K562 (cell line): Measurements from ENCODE around the gene FRAT1. TPM values are rescaled to one million over a fixed set of nuclear protein-coding genes. Genes with fewer than 3 reads are reported as not detected.

Source experiments
- KLF13 ChIP-seq: fragments of 450-650 bp; IDR thresholded peaks from 2 replicates; pipeline ENCODE4 v1.6.1; 2016; ENCODE audit warnings: missing genetic modification characterization, low read depth, mild to moderate bottlenecking, missing compliant biosample characterization, moderate library complexity, borderline replicate concordance
- MTA3 ChIP-seq: fragments of 450-650 bp; formaldehyde crosslinking; IDR thresholded peaks from 2 replicates; pipeline ENCODE4 v1.6.1; 2017; ENCODE audit warnings: mild to moderate bottlenecking, borderline replicate concordance
- MYBL2 ChIP-seq, 2 experiments: fragments of 450-650 bp in 1 of 2; sonication (generic) in 1 of 2; formaldehyde crosslinking in 1 of 2; IDR thresholded peaks; 2 replicates each; pipeline versions ENCODE4 v1.6.1 to v1.8.1; 2017 to 2022; ENCODE audit warnings: borderline replicate concordance in 1 of 2, inconsistent platforms in 1 of 2, low read depth in 1 of 2, mild to moderate bottlenecking in 1 of 2, missing genetic modification reagents in 1 of 2, moderate library complexity in 1 of 2
- SMARCC2 ChIP-seq: fragments of 450-650 bp; IDR thresholded peaks from 2 replicates; pipeline ENCODE4 v1.6.1; 2017; ENCODE audit warnings: antibody characterized with exemption, moderate library complexity, mild to moderate bottlenecking, low read depth
- STAT5A ChIP-seq: IDR thresholded peaks from 2 replicates; pipeline ENCODE4 v1.6.1; 2012; ENCODE audit warnings: low read length, inconsistent platforms, borderline replicate concordance
- ZNF316 ChIP-seq: fragments of 450-650 bp; IDR thresholded peaks from 2 replicates; pipeline ENCODE4 v1.6.1; 2016
- polyA plus RNA-seq, 8 experiments: library from polyadenylated mRNA; depleted of rRNA in 4 of 8; stranded (reverse) in 5 of 8; unstranded in 3 of 8; fragments of >200 nt; fragmentation: Nextera tagmentation in 2 of 8; fragmentation: Illumina TruSeq in 1 of 8; extraction: Ambion mirVana in 2 of 8; extraction: Trizol in 1 of 8; gene quantifications; 2 replicates each; pipeline versions ENCODE4 v1.2.1 to v1.2.3, GENCODE V29; 2011 to 2014; ENCODE audit warnings: inconsistent platforms in 1 of 8, missing spikeins in 1 of 8
- total RNA-seq, 7 experiments: library from RNA; depleted of rRNA in 6 of 7; stranded (reverse); fragments of >200 nt in 6 of 7; fragmentation: Illumina TruSeq in 2 of 7; extraction: Trizol in 2 of 7; gene quantifications; 2 replicates each; pipeline versions ENCODE4 v1.2.1 to v1.2.3, GENCODE V29; 2011 to 2021; ENCODE audit warnings: low replicate concordance in 1 of 7
- TF ChIP-seq, protein P1 (sequence below): fragments of 200-600 bp; sonication (generic); IDR thresholded peaks from one replicate; pipeline ENCODE4 v1.6.1; 2012; ENCODE audit warnings: mild to moderate bottlenecking, low read depth, low read length, inconsistent platforms
- TF ChIP-seq, protein P2 (sequence below): fragments of 450-650 bp; IDR thresholded peaks from 2 replicates; pipeline ENCODE4 v1.6.1; 2016; ENCODE audit warnings: antibody characterized with exemption
- TF ChIP-seq, protein P3 (sequence below), 2 experiments: IDR thresholded peaks; 2 replicates each; pipeline ENCODE4 v1.6.1; 2012; ENCODE audit warnings: improper control_type of control experiment in 2 of 2, low read depth in 2 of 2, low read length in 2 of 2, borderline replicate concordance in 1 of 2

Gene FRAT1
- total and polyA plus RNA-seq, 9 of the 15 experiments (the other 6 are each of a cell fraction or from before 2014, with no cell fraction given) = 0.11 to 4.6 (median 1.4) TPM

DNA sequence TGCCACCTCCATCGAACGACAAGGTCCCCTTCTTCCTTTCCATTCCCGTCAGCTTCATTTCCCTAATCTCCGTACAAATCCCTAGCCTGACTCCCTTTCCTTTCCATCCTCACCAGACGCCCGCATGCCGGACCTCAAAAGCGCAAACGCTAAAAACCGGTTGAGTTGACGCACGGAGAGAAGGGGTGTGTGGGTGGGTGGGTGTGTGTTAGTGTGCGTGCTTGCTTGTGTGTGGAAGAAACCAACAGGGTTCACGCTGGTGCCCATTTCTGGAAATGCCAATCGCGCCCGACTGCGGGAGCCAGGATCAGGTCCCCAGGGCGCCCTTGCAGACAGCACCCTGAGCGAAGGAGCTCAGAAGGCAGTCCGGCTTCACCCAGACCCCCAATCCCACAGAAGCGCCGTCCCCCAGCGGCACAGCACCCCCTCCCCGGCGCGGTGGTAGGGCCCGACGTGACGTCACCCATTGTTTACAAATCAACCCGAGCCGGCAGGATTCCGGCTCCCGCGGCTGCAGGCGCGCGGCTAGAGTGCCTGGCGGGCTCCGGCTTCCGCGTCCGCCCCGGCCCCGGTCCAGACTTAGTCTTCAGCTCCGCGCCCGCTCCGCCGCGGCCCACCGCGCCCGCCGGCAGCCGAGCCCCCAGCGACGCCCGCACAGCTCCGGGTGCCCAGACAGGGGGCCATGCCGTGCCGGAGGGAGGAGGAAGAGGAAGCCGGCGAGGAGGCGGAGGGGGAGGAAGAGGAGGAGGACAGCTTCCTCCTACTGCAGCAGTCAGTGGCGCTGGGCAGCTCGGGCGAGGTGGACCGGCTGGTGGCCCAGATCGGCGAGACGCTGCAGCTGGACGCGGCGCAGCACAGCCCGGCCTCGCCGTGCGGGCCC lies at the start of gene FRAT1 (continued):
- TF ChIP-seq, protein P1, sequence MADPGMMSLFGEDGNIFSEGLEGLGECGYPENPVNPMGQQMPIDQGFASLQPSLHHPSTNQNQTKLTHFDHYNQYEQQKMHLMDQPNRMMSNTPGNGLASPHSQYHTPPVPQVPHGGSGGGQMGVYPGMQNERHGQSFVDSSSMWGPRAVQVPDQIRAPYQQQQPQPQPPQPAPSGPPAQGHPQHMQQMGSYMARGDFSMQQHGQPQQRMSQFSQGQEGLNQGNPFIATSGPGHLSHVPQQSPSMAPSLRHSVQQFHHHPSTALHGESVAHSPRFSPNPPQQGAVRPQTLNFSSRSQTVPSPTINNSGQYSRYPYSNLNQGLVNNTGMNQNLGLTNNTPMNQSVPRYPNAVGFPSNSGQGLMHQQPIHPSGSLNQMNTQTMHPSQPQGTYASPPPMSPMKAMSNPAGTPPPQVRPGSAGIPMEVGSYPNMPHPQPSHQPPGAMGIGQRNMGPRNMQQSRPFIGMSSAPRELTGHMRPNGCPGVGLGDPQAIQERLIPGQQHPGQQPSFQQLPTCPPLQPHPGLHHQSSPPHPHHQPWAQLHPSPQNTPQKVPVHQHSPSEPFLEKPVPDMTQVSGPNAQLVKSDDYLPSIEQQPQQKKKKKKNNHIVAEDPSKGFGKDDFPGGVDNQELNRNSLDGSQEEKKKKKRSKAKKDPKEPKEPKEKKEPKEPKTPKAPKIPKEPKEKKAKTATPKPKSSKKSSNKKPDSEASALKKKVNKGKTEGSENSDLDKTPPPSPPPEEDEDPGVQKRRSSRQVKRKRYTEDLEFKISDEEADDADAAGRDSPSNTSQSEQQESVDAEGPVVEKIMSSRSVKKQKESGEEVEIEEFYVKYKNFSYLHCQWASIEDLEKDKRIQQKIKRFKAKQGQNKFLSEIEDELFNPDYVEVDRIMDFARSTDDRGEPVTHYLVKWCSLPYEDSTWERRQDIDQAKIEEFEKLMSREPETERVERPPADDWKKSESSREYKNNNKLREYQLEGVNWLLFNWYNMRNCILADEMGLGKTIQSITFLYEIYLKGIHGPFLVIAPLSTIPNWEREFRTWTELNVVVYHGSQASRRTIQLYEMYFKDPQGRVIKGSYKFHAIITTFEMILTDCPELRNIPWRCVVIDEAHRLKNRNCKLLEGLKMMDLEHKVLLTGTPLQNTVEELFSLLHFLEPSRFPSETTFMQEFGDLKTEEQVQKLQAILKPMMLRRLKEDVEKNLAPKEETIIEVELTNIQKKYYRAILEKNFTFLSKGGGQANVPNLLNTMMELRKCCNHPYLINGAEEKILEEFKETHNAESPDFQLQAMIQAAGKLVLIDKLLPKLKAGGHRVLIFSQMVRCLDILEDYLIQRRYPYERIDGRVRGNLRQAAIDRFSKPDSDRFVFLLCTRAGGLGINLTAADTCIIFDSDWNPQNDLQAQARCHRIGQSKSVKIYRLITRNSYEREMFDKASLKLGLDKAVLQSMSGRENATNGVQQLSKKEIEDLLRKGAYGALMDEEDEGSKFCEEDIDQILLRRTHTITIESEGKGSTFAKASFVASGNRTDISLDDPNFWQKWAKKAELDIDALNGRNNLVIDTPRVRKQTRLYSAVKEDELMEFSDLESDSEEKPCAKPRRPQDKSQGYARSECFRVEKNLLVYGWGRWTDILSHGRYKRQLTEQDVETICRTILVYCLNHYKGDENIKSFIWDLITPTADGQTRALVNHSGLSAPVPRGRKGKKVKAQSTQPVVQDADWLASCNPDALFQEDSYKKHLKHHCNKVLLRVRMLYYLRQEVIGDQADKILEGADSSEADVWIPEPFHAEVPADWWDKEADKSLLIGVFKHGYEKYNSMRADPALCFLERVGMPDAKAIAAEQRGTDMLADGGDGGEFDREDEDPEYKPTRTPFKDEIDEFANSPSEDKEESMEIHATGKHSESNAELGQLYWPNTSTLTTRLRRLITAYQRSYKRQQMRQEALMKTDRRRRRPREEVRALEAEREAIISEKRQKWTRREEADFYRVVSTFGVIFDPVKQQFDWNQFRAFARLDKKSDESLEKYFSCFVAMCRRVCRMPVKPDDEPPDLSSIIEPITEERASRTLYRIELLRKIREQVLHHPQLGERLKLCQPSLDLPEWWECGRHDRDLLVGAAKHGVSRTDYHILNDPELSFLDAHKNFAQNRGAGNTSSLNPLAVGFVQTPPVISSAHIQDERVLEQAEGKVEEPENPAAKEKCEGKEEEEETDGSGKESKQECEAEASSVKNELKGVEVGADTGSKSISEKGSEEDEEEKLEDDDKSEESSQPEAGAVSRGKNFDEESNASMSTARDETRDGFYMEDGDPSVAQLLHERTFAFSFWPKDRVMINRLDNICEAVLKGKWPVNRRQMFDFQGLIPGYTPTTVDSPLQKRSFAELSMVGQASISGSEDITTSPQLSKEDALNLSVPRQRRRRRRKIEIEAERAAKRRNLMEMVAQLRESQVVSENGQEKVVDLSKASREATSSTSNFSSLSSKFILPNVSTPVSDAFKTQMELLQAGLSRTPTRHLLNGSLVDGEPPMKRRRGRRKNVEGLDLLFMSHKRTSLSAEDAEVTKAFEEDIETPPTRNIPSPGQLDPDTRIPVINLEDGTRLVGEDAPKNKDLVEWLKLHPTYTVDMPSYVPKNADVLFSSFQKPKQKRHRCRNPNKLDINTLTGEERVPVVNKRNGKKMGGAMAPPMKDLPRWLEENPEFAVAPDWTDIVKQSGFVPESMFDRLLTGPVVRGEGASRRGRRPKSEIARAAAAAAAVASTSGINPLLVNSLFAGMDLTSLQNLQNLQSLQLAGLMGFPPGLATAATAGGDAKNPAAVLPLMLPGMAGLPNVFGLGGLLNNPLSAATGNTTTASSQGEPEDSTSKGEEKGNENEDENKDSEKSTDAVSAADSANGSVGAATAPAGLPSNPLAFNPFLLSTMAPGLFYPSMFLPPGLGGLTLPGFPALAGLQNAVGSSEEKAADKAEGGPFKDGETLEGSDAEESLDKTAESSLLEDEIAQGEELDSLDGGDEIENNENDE = no peak
- TF ChIP-seq SMARCC2 (no peak), ZNF316 (no peak), MYBL2 (IDR thresholded peaks at IDR 0.05; ENCODE audit: low read depth) (no peak), MYBL2 (CRISPR knock-in tag; IDR thresholded peaks at IDR 0.05; ENCODE audit: borderline replicate concordance) (no peak), KLF13 (tag) (no peak), STAT5A (no peak), MTA3 (no peak; the same call in 1 of the 2 replicates)
- TF ChIP-seq, protein P2, sequence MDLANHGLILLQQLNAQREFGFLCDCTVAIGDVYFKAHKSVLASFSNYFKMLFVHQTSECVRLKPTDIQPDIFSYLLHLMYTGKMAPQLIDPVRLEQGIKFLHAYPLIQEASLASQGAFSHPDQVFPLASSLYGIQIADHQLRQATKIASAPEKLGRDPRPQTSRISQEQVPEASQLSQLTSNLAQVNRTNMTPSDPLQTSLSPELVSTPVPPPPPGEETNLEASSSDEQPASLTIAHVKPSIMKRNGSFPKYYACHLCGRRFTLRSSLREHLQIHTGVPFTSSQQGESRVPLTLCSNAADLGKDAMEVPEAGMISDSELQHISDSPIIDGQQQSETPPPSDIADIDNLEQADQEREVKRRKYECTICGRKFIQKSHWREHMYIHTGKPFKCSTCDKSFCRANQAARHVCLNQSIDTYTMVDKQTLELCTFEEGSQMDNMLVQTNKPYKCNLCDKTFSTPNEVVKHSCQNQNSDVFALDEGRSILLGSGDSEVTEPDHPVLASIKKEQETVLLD = no peak
- TF ChIP-seq, protein P3, sequence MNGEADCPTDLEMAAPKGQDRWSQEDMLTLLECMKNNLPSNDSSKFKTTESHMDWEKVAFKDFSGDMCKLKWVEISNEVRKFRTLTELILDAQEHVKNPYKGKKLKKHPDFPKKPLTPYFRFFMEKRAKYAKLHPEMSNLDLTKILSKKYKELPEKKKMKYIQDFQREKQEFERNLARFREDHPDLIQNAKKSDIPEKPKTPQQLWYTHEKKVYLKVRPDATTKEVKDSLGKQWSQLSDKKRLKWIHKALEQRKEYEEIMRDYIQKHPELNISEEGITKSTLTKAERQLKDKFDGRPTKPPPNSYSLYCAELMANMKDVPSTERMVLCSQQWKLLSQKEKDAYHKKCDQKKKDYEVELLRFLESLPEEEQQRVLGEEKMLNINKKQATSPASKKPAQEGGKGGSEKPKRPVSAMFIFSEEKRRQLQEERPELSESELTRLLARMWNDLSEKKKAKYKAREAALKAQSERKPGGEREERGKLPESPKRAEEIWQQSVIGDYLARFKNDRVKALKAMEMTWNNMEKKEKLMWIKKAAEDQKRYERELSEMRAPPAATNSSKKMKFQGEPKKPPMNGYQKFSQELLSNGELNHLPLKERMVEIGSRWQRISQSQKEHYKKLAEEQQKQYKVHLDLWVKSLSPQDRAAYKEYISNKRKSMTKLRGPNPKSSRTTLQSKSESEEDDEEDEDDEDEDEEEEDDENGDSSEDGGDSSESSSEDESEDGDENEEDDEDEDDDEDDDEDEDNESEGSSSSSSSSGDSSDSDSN (IDR thresholded peaks at IDR 0.05; ENCODE audit: borderline replicate concordance in 1 of 2, low read depth in 2 of 2, low read length in 2 of 2) = 0 out of 4 replicates have a peak, but pooled peaks of 1 of the 2 experiments have one; percentile 5
